ENCODE results near the gene HELZ2.
A peak's percentile ranks its signal among the peaks of the same experiment; 100 is the strongest.

Gene HELZ2

GRCh38 chr20:63594043-63594561 is 20.1 kb upstream of the HELZ2 start:
- H3K27me3 ChIP-seq (replicated peaks), result no peaks in the 10 kb centered on the region
- no peak for TF ChIP-seq CTCF (IDR thresholded peaks at IDR 0.05; ENCODE audit: low read depth, low read length, missing control alignments)
- no peak overlapping the region for H3K27ac ChIP-seq
- peaks cover 13% of the 10 kb centered on the region for H3K36me3 ChIP-seq (replicated peaks)
- H3K4me3 ChIP-seq (ENCODE audit: low read depth, low read length), result no peak overlapping the region
- DNase-seq, result peak; percentile 49
- in situ Hi-C loops (cut with HindIII; ENCODE audit: low pct_ligation_motif_present, low sequenced_read_pairs), result loop anchor here (25.0 kb wide), 2 partner anchors 93 to 293 kb away; partner anchors contain the start of genes DNAJC5 and TNFRSF6B

GRCh38 chr20:63592661-63593060 is 18.6 kb upstream of the HELZ2 start:
- Histone ChIP-seq H3K27me3 (replicated peaks) (no peaks in the 10 kb centered on the region), H3K4me3 (ENCODE audit: low read depth, low read length) (no peak overlapping the region), H3K27ac (no peak overlapping the region), H3K36me3 (replicated peaks) (peaks cover 11% of the 10 kb centered on the region)
- in situ Hi-C loops (cut with HindIII; ENCODE audit: low pct_ligation_motif_present, low sequenced_read_pairs), result loop anchor here (25.0 kb wide), 2 partner anchors 95 to 295 kb away; partner anchors contain the start of genes DNAJC5 and TNFRSF6B
- no peak for DNase-seq
- no peak for TF ChIP-seq CTCF (IDR thresholded peaks at IDR 0.05; ENCODE audit: low read depth, low read length, missing control alignments)

- H3K4me3 ChIP-seq (ENCODE audit: low read depth, low read length), result no peak overlapping the region
- peaks cover 7% of the 10 kb centered on the region for H3K36me3 ChIP-seq (replicated peaks)
- DNase-seq, result no peak
- in situ Hi-C loops (cut with HindIII; ENCODE audit: low pct_ligation_motif_present, low sequenced_read_pairs), result loop anchor here (25.0 kb wide), 2 partner anchors 95 to 295 kb away; partner anchors contain the start of genes DNAJC5 and TNFRSF6B
- no peak overlapping the region for H3K27ac ChIP-seq
- TF ChIP-seq CTCF (IDR thresholded peaks at IDR 0.05; ENCODE audit: low read depth, low read length, missing control alignments), result no peak
- no peaks in the 10 kb centered on the region for H3K27me3 ChIP-seq (replicated peaks)
Measured at GRCh38 chr20:63591786-63592355, 17.8 kb upstream of the HELZ2 start.

GRCh38 chr20:63591147-63591533 is 17.1 kb upstream of the HELZ2 start:
- in situ Hi-C loops (cut with HindIII; ENCODE audit: low pct_ligation_motif_present, low sequenced_read_pairs), result loop anchor here (25.0 kb wide), 2 partner anchors 96 to 296 kb away; partner anchors contain the start of genes DNAJC5 and TNFRSF6B
- Histone ChIP-seq H3K27ac (no peak overlapping the region), H3K36me3 (replicated peaks) (peaks cover 7% of the 10 kb centered on the region), H3K27me3 (replicated peaks) (no peaks in the 10 kb centered on the region), H3K4me3 (ENCODE audit: low read depth, low read length) (no peak overlapping the region)
- no peak for DNase-seq
- TF ChIP-seq CTCF (IDR thresholded peaks at IDR 0.05; ENCODE audit: low read depth, low read length, missing control alignments), result no peak

- no peak for TF ChIP-seq CTCF (IDR thresholded peaks at IDR 0.05; ENCODE audit: low read depth, low read length, missing control alignments)
- H3K36me3 ChIP-seq (replicated peaks), result peaks cover 6% of the 10 kb centered on the region
- DNase-seq, result no peak
- H3K27ac ChIP-seq, result no peak overlapping the region
- no peaks in the 10 kb centered on the region for H3K27me3 ChIP-seq (replicated peaks)
- in situ Hi-C loops (cut with HindIII; ENCODE audit: low pct_ligation_motif_present, low sequenced_read_pairs), result loop anchor here (25.0 kb wide), 2 partner anchors 97 to 297 kb away; partner anchors contain the start of genes DNAJC5 and TNFRSF6B
- no peak overlapping the region for H3K4me3 ChIP-seq (ENCODE audit: low read depth, low read length)
Measured at GRCh38 chr20:63590218-63591146, 16.4 kb upstream of the HELZ2 start.
